Prostate gland (tissue), 2 donors: Measurements from ENCODE around the gene MEIS2. TPM values are rescaled to one million over a fixed set of nuclear protein-coding genes. Genes with fewer than 3 reads are reported as not detected.

Experiments used
- DNase-seq: peaks from one replicate; pipeline ENCODE4 v3.0.0-alpha.2; 2019; ENCODE audit warnings: low spot score
- H3K27ac ChIP-seq, 2 donors: fragments of 200-600 bp; sonication (generic); 2 replicates each; pipeline ENCODE4 v1.5.1; 2017 to 2019
- H3K27me3 ChIP-seq: fragments of 200-600 bp; sonication (generic); replicated peaks from 2 replicates; pipeline ENCODE4 v1.5.1; 2019; ENCODE audit not compliant: insufficient read depth
- H3K36me3 ChIP-seq, 2 donors: fragments of 200-600 bp; sonication (generic); 1 replicate in 1 of 2; 2 replicates in 1 of 2; pipeline versions ENCODE4 v1.5.1 to v1.8.1; 2017 to 2019
- H3K4me1 ChIP-seq: fragments of 200-600 bp; sonication (generic); replicated peaks from 2 replicates; pipeline ENCODE4 v1.5.1; 2019
- H3K4me3 ChIP-seq, 2 donors: fragments of 200-600 bp; sonication (generic); 2 replicates each; pipeline ENCODE4 v1.5.1; 2017 to 2019
- H3K9me3 ChIP-seq: fragments of 200-600 bp; sonication (generic); 2 replicates; pipeline ENCODE4 v1.5.1; 2017
- CTCF ChIP-seq, 4 experiments: fragments of 200-600 bp in 2 of 4; fragments of 450-650 bp in 2 of 4; sonication (generic) in 2 of 4; IDR thresholded peaks; 1 replicate in 3 of 4; 2 replicates in 1 of 4; pipeline ENCODE4 v1.5.1; 2016 to 2019; ENCODE audit warnings: antibody characterized with exemption in 4 of 4, mild to moderate bottlenecking in 2 of 4, moderate library complexity in 2 of 4
- POLR2A ChIP-seq: fragments of 450-650 bp; IDR thresholded peaks from one replicate; pipeline ENCODE4 v1.6.1; 2016; ENCODE audit warnings: antibody characterized with exemption, mild to moderate bottlenecking
- POLR2AphosphoS5 ChIP-seq: sonication (generic); formaldehyde crosslinking; IDR thresholded peaks from one replicate; pipeline ENCODE4 v1.6.1; 2017; ENCODE audit warnings: antibody characterized with exemption
- WGBS: methylation state at CpG from one replicate; pipeline ENCODE4 v1.1.5; 2018; 5-methylcytosine and 5-hydroxymethylcytosine counted together
- intact Hi-C: fragments of 100-400 bp; cut with DNase I; formaldehyde crosslinking; loops from one replicate; pipeline ENCODE4 v1.14.2; 2022
- total RNA-seq, 2 donors: library from RNA; depleted of rRNA; stranded (reverse); fragments of >200 nt; gene quantifications; one replicate each; pipeline ENCODE4 v1.1.0, GENCODE V29; 2016

Gene MEIS2
- total RNA-seq, 2 donors from 2014 or later = 53.4 to 73.2 TPM

GRCh38 chr15:36888011-36888992 is 212.0 kb downstream of the MEIS2 start:
- Histone ChIP-seq H3K4me3 (peak overlapping the region; percentile 21 to 23), H3K4me1 (no peaks in the 10 kb centered on the region), H3K9me3 (no peaks in the 10 kb centered on the region), H3K27me3 (no peaks in the 10 kb centered on the region), H3K36me3 (no peaks in the 10 kb centered on the region), H3K27ac (peak overlapping the region; percentile 54 to 73)
- intact Hi-C loops = no loop called here
- DNase-seq = peak; percentile 50
- no peak for TF ChIP-seq CTCF (IDR thresholded peaks at IDR 0.05)
- 14% methylated on average over 38 of the region's 51 CpGs for WGBS

GRCh38 chr15:36887214-36887961 is 213.0 kb downstream of the MEIS2 start:
- peak; percentile 41 for DNase-seq
- Histone ChIP-seq H3K36me3 (no peaks in the 10 kb centered on the region), H3K9me3 (no peaks in the 10 kb centered on the region), H3K4me3 (peak overlapping the region; percentile 21 to 23), H3K4me1 (peaks cover 3% of the 10 kb centered on the region), H3K27me3 (no peaks in the 10 kb centered on the region), H3K27ac (peak overlapping the region; percentile 54 to 73)
- WGBS = 2% methylated on average over 35 of the region's 35 CpGs
- TF ChIP-seq CTCF (IDR thresholded peaks at IDR 0.05) = no peak
- no peak for TF ChIP-seq POLR2A
- TF ChIP-seq POLR2AphosphoS5 = no peak
- intact Hi-C loops = loop anchor here (2.0 kb wide), 1 partner anchor 213 kb away; the partner anchor contains the start of gene MEIS2

- Histone ChIP-seq H3K36me3 (no peaks in the 10 kb centered on the region), H3K4me1 (peaks cover 3% of the 10 kb centered on the region), H3K27me3 (no peaks in the 10 kb centered on the region), H3K4me3 (no peak overlapping the region), H3K27ac (peak overlapping the region; percentile 54 to 73), H3K9me3 (no peaks in the 10 kb centered on the region)
- no peak for DNase-seq
- 31% methylated on average over 8 of the region's 8 CpGs for WGBS
- intact Hi-C loops = loop anchor here (2.0 kb wide), 1 partner anchor 214 kb away; the partner anchor contains the start of gene MEIS2
- no peak for TF ChIP-seq POLR2A
- TF ChIP-seq POLR2AphosphoS5 = no peak
- TF ChIP-seq CTCF (IDR thresholded peaks at IDR 0.05) = no peak
Measured at GRCh38 chr15:36886701-36887100, 213.6 kb downstream of the MEIS2 start.

GRCh38 chr15:36886191-36886590 is 214.2 kb downstream of the MEIS2 start:
- WGBS = 44% methylated on average over 13 of the region's 13 CpGs
- H3K9me3 ChIP-seq = no peaks in the 10 kb centered on the region
- no peak for TF ChIP-seq POLR2A
- TF ChIP-seq CTCF (IDR thresholded peaks at IDR 0.05) = no peak
- no peak for TF ChIP-seq POLR2AphosphoS5
- peaks cover 3% of the 10 kb centered on the region for H3K4me1 ChIP-seq
- H3K27ac ChIP-seq = peak overlapping the region; percentile 54 to 73
- no peaks in the 10 kb centered on the region for H3K27me3 ChIP-seq
- no peaks in the 10 kb centered on the region for H3K36me3 ChIP-seq
- no peak for DNase-seq
- intact Hi-C loops = loop anchor here (2.0 kb wide), 1 partner anchor 215 kb away; the partner anchor contains the start of gene MEIS2
- H3K4me3 ChIP-seq = no peak overlapping the region
